ENCODE results near the gene CCDC159.
A peak's percentile ranks its signal among the peaks of the same experiment; 100 is the strongest.
"Not testable (repeated sequence)": the region's sequence is repeated elsewhere in the genome, so short reads cannot be mapped to it uniquely, and the experiment has no call there.

Gene CCDC159, protein sequence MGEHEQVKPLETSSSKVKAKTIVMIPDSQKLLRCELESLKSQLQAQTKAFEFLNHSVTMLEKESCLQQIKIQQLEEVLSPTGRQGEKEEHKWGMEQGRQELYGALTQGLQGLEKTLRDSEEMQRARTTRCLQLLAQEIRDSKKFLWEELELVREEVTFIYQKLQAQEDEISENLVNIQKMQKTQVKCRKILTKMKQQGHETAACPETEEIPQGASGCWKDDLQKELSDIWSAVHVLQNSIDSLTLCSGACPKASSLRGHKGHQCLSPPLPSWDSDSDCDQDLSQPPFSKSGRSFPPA

DNA sequence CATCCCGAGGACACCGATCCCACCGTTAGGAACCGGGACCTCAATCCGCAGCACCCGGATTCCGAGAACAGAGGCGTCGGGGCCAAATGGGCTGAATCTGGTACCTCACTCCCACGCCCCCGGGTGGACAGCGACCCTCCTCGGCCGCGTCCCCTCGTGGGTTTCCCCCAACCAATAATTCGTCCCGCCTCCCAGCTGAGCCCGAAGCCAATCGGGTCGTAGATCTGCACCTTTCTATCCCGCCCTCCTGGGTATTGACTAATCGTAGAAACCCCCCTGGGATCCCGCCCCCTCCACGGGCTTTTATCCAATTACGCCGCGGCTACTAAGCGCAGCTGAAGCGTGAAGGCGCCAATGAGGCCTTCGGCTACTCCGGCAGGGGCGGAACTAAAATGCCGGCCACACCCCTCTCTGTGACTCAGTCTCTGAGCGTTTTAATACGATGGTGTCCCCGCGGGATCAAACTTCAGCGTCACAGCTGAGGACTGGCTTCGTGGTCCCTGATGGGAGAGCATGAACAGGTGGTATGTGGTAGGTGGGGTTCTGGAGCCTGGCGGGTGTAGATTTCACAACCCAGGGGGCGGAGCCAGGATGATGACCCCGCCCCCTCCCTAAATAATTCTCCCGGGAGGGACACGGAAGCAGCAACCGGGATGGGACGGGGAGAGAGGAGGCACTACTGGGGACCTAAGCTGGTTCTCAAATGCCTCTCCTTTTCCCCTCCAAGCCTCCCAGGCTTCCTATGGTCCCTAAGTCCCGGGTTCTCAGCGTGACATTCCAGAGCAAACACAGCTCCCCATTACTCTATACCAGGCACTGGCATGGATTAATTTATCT is at the start of gene CCDC159, which contains the start of gene TMEM205:
Gene CCDC159, plus strand, starts transcription at position 416 of the 837 bp plus-strand sequence. Its CDS starts 88 bp downstream, at position 504.
Gene TMEM205, minus strand, starts transcription at position 165 of the 837 bp plus-strand sequence. CDS start 649 bp downstream, outside the sequence.
- peak; percentile 95 for DNase-seq

DNA sequence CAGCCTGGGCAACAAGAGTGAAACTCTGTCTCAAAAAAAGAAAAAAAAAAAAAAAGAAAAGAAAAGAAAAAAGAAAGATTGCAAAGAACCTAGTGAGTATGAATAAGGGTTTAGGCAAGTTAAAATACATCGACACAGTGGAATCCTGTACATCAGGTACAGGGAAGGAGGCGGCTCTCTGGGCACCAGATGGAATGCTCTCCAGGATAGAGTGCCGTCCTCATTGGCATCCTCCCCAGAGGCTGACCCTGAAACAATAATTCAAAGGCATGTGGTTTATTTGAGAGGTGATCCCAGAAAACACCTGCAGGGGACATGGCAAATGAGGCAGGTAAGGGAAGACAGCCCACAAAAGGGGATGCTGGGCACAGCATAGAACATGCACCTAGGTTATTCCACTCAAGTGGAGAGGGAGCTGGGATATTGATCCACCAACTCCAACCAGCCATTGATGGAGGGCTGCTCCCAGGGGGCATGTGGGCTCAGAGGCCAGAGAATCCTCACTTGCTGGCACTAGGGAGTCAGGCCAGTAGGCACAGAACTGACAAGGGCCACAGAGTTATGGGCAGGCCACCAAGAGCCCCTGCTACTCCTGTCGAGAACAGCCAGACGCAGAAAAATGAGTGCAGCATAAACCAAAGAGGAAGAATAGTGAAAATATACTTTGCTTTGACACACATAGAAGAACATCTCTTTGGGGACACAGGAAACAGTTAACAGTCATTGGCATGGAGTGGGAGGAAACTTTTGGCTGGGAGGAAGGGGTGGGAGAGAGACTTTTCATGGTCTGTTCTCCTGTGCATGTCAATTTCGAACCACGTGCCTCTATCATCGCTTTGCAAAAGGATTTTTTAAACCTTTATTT is 46.1 kb upstream of the CCDC159 start:
- no peak for DNase-seq

DNA sequence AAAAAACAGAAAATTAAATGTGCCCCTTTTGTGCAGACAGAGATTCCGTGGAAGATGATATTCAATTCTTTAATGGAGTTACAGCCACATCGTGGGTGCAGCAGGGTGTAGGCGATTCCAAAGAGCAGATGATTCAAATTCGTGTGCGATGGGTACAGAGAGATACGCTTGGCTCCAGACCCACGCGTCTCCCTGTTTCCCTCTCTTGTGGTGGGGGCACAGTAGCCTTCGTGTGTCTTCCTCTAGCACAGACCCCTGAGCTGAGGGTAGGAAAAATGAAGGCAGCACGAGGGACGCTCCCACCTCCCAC is 45.6 kb upstream of the CCDC159 start:
- DNase-seq = no peak

DNA sequence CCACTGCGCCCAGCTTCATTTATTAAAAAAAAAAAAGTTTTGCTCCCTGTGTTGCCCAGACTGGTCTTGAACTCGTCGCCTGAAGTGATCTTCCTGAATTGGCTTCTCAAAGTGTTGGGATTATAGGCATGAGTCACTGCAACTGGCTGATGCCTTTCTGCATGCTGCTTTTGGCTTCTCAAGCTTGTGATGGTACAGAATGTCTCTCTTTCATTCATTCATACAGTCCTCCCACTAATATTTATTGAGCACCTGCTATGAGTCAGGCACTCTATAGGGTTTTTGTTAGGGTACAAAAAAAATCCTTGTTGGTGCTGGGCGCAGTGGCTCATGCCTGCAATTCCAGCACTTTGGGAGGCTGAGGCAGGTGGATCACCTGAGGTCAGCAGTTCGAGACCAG is 41.4 kb upstream of the CCDC159 start:
- no peak for DNase-seq

DNA sequence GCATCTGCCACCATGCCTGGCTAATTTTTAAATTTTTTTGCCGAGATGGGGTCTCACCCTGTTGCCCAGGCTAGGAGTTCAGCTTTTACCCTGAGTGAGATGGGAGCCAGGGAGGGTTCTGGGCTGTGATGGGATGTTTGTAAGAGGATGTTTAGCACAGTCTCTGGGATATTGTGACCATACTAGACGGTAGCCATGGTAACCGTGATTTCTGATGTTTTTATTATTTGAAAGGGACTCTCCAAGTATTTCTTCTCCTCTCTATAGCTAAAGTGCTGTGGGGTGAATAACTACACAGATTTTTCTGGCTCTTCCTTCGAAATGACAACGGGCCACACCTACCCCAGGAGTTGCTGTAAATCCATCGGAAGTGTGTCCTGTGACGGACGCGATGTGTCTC is 40.0 kb upstream of the CCDC159 start:
- DNase-seq = no peak

DNA sequence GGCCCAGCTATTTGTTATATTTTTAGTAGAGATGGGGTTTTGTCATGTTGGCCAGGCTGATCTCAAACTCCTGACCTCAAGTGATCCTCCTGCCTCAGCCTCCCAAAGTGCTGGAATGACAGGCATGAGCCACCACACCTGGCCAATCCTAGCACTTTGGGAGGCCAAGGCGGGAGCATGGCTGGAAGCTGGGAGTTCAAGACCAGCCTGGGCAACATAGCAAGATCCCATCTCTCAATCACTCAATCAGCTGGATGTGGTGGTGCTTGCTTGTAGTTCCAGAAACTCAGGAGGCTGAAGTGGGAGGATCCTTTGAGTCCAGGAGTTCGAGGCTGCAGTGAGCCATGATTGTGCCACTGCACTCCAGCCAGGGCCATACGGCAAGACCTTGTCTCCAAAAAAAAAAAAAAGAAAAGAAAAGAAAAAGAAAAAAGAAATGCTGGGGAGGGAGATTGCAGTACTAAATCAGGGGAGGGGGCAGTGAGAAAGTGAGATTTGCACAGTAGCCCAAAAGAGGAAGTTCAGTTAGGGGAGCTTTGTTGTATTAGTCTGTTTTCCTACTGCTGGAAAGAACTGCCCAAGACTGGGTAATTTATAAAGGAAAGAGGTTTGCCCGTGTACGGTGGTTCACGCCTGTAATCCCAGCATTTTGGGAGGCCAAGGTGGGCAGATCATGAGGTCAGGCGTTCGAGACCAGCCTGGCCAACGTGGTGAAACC is 25.9 kb upstream of the CCDC159 start:
- not testable (repeated sequence) for DNase-seq

DNA sequence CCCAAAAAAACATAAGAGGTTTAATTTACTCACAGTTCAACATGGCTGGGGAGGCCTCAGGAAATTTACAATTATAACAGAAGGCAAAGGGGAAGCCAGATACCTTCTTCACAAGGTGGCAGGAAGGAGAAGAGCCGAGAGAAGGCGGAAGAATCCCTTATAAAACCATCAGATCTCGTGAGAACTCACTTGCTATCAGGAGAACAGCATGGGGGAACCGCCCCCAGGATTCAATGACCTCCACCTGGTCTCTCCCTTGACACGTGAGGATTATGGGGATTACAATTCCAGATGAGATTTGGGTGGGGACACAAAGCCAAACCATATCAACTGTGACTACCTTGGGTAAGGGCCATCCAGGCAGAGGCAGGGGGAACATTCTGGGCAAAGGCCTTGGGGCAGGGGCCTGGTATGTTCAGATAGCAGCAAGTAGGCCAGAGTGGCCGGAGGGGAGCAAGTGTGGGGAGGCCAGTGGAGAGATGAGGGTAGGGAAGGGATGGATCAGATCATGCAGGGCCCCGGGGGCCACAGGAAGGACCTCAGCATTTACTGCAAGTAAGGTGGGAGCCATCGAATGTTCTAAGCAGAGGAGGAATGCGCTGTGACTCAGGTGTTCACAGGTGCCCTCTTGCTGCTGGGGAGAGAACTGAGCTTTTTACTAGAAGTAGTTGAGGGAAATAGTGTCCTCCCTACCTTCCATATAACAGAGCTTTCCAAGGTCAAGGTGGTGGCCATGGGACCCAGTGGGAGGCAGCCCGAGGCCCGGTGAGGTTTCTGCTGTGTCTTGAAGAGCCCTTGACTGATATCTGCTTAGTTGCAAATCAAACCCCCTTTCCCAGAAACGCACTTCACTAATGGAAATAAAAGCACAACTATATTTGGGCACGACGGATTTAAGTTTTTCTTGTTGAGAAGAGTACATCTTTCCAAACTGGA is 24.9 kb upstream of the CCDC159 start:
- DNase-seq = no peak

DNA sequence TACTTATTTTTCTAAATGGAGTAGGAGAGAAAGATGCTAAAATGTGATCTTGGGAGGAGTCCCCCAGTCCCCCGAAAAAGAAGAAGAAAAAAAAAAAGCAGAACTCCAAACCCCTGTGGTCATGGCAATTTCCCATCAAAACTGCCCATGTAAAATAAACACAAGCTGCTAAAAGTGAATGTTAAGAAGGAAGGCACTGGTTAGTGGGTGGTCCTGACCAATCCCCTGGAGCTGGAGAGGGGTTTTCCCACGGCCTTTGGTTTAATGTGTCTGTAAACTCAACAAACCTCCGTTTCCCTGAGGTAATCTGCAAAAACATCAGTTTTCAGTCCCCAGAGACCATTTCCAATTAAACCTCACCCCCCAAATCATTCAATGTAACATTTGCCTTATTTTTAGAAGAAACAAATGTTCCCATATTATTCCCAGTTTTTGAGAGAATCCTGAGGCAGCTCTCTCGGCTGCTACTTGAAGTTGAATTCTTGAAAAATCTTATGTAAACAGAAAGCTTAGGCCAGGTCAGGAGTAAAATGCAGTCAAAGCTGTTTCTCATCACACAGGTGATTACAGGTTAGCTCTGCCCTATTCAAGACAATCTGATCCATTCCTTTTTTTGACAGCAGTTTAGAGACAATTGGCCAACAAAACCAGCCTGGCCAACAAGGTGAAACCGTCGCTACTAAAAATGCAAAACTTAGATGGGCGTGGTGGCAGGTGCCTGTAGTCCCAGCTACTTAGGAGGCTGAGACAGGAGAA is 23.9 kb upstream of the CCDC159 start:
- DNase-seq = no peak

DNA sequence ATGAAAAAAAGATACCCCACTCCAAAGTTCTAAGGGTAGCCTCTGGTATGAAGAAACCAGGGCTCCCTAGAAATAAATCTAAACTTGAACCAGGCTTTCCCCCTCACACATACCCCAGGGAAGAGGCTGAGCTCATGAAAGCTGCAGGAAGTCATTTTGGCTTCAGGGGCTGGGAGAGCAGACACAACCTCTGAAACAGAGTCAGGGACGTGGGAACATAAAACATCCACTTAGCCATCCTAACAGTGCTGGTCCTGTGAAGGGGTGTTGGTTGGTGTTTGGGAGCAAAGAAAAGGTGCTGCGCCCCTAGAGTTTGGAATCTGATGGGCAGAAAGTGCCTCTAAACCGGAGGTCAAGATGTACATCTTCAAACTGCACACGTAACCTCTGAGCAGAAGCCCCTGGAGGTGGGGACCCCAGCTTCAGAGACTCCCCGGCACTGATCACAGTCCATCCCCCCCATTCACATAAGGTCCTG is 22.7 kb upstream of the CCDC159 start:
- DNase-seq = no peak

DNA sequence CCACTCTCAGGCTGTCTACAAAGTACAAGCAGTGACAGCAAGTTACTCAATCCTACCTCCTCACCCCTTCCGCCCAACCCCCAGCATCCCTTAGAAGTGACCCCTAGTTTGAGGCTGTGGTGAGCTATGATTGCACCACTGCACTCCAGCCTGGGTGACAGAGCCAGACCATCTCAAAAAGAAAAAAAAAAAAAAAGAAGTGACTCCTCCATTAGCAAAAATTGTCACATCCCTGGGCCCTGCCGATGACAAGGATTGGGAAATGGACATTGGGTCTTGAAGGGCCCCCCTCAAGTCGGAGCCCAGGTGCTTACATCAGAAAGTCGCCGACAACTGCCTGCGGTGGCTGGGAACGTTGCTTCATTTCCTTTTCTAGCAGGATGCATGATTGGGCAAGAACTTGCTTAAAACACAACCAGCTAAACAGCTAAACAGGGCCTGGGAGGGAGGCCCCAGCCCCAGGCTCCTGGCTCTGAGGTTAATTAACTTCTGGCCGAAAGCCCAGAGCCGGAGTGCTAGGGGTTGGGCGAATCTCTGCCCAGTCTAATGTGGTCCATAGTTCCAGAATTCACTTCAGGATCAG is 22.1 kb upstream of the CCDC159 start:
- DNase-seq = peak; percentile 75

DNA sequence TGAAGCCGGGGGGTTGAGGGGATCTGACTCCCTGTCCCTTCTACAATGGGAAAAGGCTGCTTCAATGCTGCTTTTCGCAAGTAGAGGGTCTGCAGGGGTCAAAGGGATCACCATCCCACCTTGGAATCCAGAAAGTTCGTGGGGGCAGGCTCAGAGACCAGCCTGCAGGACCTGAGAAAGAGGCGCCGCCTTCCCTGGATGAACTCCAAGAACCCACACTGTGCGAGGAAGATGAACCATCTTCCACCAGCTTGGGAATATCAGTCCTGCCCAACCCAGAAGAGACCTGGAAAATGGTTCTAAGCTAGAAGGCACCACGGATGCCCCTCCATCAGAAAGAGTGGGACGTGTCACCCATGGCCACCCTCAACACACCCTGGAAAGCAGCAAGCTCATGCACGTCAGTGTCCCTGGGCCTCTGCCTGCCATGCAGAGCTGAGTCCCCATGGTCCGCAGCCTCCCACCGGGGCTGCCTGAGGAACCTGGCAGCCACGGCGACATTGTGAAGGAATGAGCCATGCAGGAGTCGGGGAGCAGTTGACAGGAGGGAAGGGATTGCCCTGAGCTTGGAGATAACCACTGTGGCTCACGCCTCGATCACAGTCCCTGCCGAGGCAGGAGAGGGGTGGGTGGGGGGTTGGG is 21.4 kb upstream of the CCDC159 start:
- no peak for DNase-seq

DNA sequence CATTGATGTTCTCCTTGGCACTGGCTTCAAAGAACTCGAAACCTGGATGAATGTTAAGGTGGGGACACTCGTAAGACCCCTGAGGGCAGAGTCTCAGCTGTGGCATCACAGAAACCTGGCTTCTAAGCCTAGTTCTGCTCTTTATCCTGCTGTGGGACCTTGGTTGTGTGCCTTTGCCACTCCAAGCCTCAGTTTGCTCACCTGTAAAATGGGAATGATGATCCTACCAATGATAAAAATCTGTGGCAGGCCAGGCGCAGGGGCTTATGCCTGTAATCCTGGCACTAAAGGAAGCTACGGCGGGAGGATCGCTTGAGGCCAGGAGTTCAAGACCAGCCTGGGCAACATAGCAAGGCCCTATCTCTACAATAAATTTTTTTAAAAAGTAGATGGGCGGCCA is 20.8 kb upstream of the CCDC159 start:
- DNase-seq = no peak

DNA sequence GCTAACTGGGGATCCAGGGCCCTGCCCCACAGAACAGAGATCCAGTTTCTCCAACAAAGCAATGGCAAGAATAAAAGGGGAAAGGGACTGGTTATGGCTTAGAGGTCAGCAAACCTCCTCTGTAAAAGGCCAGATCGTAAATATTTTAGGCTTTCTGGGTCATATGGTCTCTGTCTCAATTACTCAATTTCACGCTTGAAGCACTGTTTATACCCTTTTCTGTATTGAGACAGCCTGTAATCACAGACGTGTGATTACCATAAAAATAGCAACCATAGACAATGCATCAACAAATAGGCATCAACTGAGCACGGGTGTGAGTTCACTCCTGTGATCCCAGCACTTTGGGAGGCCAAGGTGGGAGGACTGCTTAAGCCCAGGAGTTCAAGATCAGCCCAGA is 16.2 kb upstream of the CCDC159 start:
- no peak for DNase-seq

DNA sequence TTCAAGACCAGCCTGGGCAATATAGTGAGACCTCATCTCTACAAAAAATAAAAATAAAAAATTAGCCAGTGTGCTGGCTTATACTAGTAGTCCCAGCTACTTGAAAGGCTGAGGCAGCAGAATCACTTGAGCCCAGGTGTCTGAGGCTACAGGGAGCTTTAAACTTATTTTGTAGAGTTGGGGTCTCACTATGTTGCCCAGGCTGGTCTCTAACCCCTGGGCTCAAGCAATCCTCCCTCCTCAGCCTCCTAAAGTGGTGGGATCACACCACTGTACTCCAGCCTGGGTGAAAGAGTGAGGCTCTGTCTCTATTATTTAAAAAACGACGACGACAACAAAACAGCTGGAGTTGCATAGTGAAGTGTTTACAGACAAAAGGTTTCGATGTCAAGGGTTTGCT is 14.8 kb upstream of the CCDC159 start:
- no peak for DNase-seq

DNA sequence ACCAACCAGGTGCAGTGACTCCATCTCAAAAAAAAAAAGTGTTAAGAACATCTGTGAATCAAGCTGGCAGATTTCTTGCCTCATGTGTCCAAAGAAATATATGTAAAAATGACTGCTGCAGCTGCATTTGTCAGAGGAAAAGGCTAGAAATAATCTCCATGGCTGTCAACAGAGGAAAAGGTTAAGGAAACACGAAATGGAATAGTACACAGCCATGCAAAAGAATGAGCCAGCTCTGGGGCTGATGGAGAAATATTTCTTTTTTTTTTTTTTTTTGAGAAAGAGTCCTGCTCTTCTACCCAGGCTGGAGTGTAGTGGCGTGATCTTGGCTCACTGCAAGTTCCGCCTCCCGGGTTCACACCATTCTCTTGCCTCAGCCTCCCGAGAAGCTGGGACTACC is 13.5 kb upstream of the CCDC159 start:
- no peak for DNase-seq

DNA sequence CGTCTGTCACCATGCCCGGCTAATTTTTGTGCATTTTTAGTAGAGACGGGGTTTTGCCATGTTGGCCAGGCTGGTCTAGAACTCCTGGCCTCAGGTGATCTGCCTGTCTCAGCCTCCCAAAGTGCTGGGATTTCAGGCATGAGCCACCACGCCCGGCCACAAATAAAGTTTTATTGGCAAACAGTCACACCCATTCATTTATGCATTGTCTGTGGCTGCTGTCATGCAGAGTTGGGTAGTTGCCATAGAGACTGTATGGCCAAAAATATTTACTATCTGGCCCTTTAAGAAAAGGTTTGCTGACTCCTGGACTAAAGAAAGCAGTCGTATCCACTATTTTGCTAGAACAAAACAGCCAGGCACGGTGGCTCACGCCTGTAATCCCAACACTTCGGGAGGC is 12.5 kb upstream of the CCDC159 start:
- not testable (repeated sequence) for DNase-seq

DNA sequence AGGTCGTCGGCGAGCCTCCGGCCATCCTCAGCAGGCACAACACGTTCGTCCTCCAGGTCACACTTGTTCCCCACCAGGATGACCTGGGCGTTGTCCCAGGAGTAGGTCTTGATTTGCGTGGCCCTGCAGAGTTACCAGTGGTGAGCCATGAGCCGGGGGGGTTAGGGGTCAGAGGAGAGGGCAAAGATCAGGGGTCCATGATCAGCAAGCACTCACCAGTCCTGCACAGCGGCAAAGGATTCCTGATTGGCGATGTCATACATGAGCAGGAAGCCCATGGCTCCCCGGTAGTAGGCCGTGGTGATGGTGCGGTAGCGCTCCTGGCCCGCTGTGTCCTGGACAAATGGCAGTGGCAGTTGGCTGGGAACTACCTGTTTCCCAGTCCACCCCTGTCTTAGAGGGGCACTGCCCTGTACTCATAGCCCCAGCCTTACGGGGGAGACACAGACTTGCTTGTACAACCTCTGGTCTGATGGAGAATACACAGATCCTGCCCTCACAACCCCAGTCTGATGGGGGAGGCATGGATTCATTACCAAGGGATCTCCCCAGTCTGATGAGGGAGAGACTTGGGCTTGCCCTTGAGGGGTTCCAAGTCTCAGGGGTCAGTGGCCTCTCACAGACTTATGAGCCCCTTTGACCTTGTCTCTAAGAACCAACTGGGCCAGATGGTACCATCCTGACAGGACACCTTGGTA is 10.7 kb upstream of the CCDC159 start:
- DNase-seq = no peak

DNA sequence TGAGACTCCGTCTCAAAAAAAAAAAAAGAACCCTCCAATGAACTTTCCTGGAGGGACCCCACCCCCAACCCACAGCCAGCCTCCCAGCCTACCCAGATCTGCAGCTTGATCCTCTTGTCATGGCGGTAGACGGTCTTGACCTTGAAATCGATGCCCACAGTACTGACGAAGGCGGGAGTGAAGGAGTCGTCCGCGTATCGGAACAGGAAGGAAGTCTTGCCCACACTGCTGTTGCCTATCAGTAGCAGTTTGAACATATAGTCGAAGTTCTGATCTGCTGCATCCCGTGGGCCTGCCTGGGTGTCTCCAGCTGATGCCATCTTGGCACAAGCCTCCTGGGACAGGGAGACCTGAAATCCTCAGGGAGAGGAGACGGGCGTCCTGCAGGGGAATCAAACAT is 9.2 kb upstream of the CCDC159 start:
- no peak for DNase-seq

DNA sequence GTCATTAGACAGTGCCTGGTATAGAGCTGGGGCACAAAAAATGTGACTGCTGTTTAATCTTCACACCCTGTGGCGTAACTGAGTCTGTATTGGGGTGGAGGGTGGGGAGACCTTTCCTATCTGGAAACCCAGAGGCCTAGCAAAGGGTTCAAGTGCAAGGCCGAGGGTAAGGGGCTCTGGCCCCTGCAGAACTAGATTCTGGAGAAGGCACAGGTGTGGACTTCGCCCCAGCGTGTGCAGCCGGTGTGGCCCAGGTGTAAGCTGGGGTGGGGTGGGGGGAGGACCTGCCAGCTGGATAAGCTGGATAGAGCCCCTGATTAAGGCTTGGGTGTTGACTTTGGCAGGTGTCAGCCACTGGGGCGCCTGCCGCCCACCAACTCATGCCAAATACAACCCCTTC is 8.2 kb upstream of the CCDC159 start:
- DNase-seq = no peak

Data from DMS 273 treated with DMSO at 0.1 percent for 48 hours (cell line).